AG04450 (cell line): ENCODE results near the gene SLAIN1. TPM values are rescaled to one million over a fixed set of nuclear protein-coding genes. Genes with fewer than 3 reads are reported as not detected.
A peak's percentile ranks its signal among the peaks of the same experiment; 100 is the strongest.

Experiments
- CTCF ChIA-PET: fragments of 300-600, 350-600 bp; formaldehyde crosslinking; extraction: SDS; loops from one replicate; lab custom pipeline; 2022; ENCODE audit warnings: antibody characterized with exemption, inconsistent platforms; lab: Charles Lee
- POLR2A ChIA-PET: fragments of 350-600 bp; formaldehyde crosslinking; extraction: SDS; loops from one replicate; lab custom pipeline; 2021; ENCODE audit warnings: antibody characterized with exemption, inconsistent platforms; lab: Yijun Ruan, JAX
- DNase-seq: peaks from one replicate; pipeline ENCODE4 v3.0.0-alpha.2; 2011; ENCODE audit warnings: low read depth, low spot score
- H3K27ac ChIP-seq: one replicate; pipeline ENCODE4 v1.5.1; 2012; ENCODE audit warnings: low read depth, low read length, control low read depth
- H3K27me3 ChIP-seq: one replicate; pipeline ENCODE4 v1.6.0; 2012; ENCODE audit warnings: low read length; ENCODE audit not compliant: control insufficient read depth, insufficient read depth
- H3K4me3 ChIP-seq: 2 replicates; pipeline ENCODE4 v1.5.1; 2011; ENCODE audit warnings: mild to moderate bottlenecking, low read depth, low read length, control low read depth
- H3K9me3 ChIP-seq: 2 replicates; pipeline ENCODE4 v1.5.1; 2012; ENCODE audit warnings: low read length; ENCODE audit not compliant: control insufficient read depth, insufficient read depth
- polyA plus RNA-seq: library from polyadenylated mRNA; depleted of rRNA; stranded (reverse); fragments of >200 nt; gene quantifications from 2 replicates; pipeline ENCODE4 v1.2.3, GENCODE V29; 2011
- TF ChIP-seq, protein P1 (sequence below): IDR thresholded peaks from 2 replicates; pipeline ENCODE4 v1.5.1; 2011; ENCODE audit warnings: low read depth, low read length, control low read depth, inconsistent platforms

SLAIN1 gene
- polyA plus RNA-seq, 1 experiment: 0.24 TPM

DNA sequence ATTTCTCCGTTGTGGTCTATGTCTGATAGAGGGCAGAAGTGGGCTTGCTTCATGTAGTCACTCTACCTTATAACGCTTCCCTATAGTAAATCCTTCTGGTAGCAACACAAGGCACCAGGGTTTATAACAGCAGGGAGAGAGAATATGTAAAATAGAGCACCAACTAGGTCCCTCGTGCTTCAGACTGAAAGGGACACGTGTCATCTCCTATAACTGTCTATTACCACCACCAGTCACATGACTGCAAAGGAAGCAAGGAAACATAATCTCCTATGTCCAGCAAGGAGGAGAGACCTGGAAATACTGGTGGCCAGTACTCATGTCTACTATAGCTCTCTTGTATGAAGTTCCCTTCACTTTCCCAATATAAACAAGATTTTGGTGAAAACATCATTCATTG, 79.2 kb downstream of the SLAIN1 start:
- no peak overlapping the region for H3K4me3 ChIP-seq
- no peaks in the 10 kb centered on the region for H3K9me3 ChIP-seq
- ChIA-PET POLR2A (no interaction called here), CTCF (interaction anchor here (1.8 to 4.2 kb wide), 2 partner anchors 344 to 346 kb away, joined by 10 to 49 read pairs; no protein-coding TSS in a partner anchor)
- no peak for DNase-seq
- H3K27me3 ChIP-seq: no peaks in the 10 kb centered on the region
- TF ChIP-seq, protein P1, sequence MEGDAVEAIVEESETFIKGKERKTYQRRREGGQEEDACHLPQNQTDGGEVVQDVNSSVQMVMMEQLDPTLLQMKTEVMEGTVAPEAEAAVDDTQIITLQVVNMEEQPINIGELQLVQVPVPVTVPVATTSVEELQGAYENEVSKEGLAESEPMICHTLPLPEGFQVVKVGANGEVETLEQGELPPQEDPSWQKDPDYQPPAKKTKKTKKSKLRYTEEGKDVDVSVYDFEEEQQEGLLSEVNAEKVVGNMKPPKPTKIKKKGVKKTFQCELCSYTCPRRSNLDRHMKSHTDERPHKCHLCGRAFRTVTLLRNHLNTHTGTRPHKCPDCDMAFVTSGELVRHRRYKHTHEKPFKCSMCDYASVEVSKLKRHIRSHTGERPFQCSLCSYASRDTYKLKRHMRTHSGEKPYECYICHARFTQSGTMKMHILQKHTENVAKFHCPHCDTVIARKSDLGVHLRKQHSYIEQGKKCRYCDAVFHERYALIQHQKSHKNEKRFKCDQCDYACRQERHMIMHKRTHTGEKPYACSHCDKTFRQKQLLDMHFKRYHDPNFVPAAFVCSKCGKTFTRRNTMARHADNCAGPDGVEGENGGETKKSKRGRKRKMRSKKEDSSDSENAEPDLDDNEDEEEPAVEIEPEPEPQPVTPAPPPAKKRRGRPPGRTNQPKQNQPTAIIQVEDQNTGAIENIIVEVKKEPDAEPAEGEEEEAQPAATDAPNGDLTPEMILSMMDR: no peak
- H3K27ac ChIP-seq: no peak overlapping the region

- DNase-seq: peak; percentile 55
- Histone ChIP-seq H3K4me3 (no peak overlapping the region), H3K27me3 (no peaks in the 10 kb centered on the region), H3K27ac (no peak overlapping the region), H3K9me3 (no peaks in the 10 kb centered on the region)
- ChIA-PET CTCF (interaction anchor here (0.5 to 7.9 kb wide), 10 partner anchors 11 to 349 kb away, joined by 3 to 142 read pairs (median 4); no protein-coding TSS in a partner anchor), POLR2A (no interaction called here)
- TF ChIP-seq, protein P1: peak; percentile 65
Measured at GRCh38 chr13:77779552-77780272, 82.2 kb downstream of the SLAIN1 start.

GRCh38 chr13:77781808-77782207, 84.3 kb downstream of the SLAIN1 start:
- CTCF ChIA-PET: interaction anchor here (0.6 to 7.9 kb wide), 6 partner anchors 10 to 626 kb away, joined by 4 to 142 read pairs (median 7); no protein-coding TSS in a partner anchor
- no peaks in the 10 kb centered on the region for H3K9me3 ChIP-seq
- H3K27me3 ChIP-seq: no peaks in the 10 kb centered on the region
- H3K4me3 ChIP-seq: no peak overlapping the region
- TF ChIP-seq, protein P1: no peak
- H3K27ac ChIP-seq: no peak overlapping the region
- POLR2A ChIA-PET: no interaction called here
- no peak for DNase-seq

- POLR2A ChIA-PET: no interaction called here
- TF ChIP-seq, protein P1: no peak
- DNase-seq: no peak
- Histone ChIP-seq H3K27me3 (no peaks in the 10 kb centered on the region), H3K4me3 (no peak overlapping the region), H3K9me3 (no peaks in the 10 kb centered on the region), H3K27ac (no peak overlapping the region)
- CTCF ChIA-PET: interaction anchor here (0.6 to 7.9 kb wide), 4 partner anchors 26 to 338 kb away, joined by 3 to 142 read pairs (median 8); no protein-coding TSS in a partner anchor
Measured at GRCh38 chr13:77784515-77784914, 87.0 kb downstream of the SLAIN1 start.

- TF ChIP-seq, protein P1: no peak
- ChIA-PET CTCF (interaction anchor here (7.9 kb wide), 1 partner anchor 335 kb away, joined by 142 read pairs; no protein-coding TSS in a partner anchor), POLR2A (interaction anchor here (0.7 kb wide), 1 partner anchor 17 kb away, joined by 3 read pairs; no protein-coding TSS in a partner anchor)
- peaks cover 11% of the 10 kb centered on the region for H3K9me3 ChIP-seq
- no peak overlapping the region for H3K4me3 ChIP-seq
- H3K27me3 ChIP-seq: no peaks in the 10 kb centered on the region
- no peak overlapping the region for H3K27ac ChIP-seq
- no peak for DNase-seq
Measured at GRCh38 chr13:77786695-77787287, 89.3 kb downstream of the SLAIN1 start.
